HCT116 (cell line): Measurements from ENCODE around the gene TMEM47. TPM values are rescaled to one million over a fixed set of nuclear protein-coding genes. Genes with fewer than 3 reads are reported as not detected.

Experiments used
- ATAC-seq: fragments of 200-7000 bp; cut with Tn5 transposase; 2 replicates; pipeline ENCODE4 v1.9.1; 2020; ENCODE audit warnings: mild to moderate bottlenecking, moderate library complexity
- BruUV-seq: library from RNA; stranded (reverse); fragments of 400-500 nt; replicated peaks from 2 replicates; lab custom pipeline; 2021; lab: Mats Ljungman, UMichigan
- CTCF ChIA-PET: fragments of 300-600 bp; sonication (Branson Sonifier 250); formaldehyde crosslinking; loops from one replicate; lab custom pipeline; 2021; ENCODE audit warnings: antibody characterized with exemption; lab: Charles Lee
- POLR2A ChIA-PET: fragments of 300-600, 350-600 bp; sonication (Branson Sonifier 250); formaldehyde crosslinking; loops from one replicate; lab custom pipeline; 2021; ENCODE audit warnings: antibody characterized with exemption; lab: Charles Lee
- RAD21 ChIA-PET, 2 experiments: fragments of 300-600 bp; sonication (Branson Sonifier 250); formaldehyde crosslinking; loops; one replicate each; lab custom pipeline; 2023; ENCODE audit warnings: low total read pairs in 2 of 2; ENCODE audit not compliant: uncharacterized antibody in 2 of 2, unreplicated experiment in 2 of 2, low non-redundant PET in 1 of 2; lab: Charles Lee
- DNase-seq: peaks from one replicate; pipeline ENCODE4 v3.0.0-alpha.2; 2010; ENCODE audit warnings: low read depth, low spot score
- H2AFZ ChIP-seq: fragments of 200-600 bp; shearing (Covaris generic), sonication (generic); 2 replicates; pipeline ENCODE4 v1.6.1; 2017; ENCODE audit warnings: low read depth, mixed run types, mixed read lengths, antibody characterized with exemption, low read length; ENCODE audit not compliant: poor library complexity, severe bottlenecking
- H3K27ac ChIP-seq: 2 replicates; pipeline ENCODE4 v1.5.1; 2012; ENCODE audit warnings: low read depth, low read length
- H3K27me3 ChIP-seq: fragments of 200-600 bp; sonication (generic); 2 replicates; pipeline ENCODE4 v1.6.1; 2016; ENCODE audit warnings: mixed run types, low read length, mixed read lengths; ENCODE audit not compliant: insufficient read depth
- H3K36me3 ChIP-seq, 2 experiments: fragments of 200-500 bp in 1 of 2; fragments of 200-600 bp in 1 of 2; sonication (Bioruptor generic) in 1 of 2; sonication (generic) in 1 of 2; 2 replicates each; pipeline versions ENCODE4 v1.5.1 to v1.6.1; 2014 to 2016; ENCODE audit warnings: low read length in 2 of 2, inconsistent platforms in 1 of 2, mixed read lengths in 1 of 2, mixed run types in 1 of 2; ENCODE audit not compliant: insufficient read depth in 2 of 2, control insufficient read depth in 1 of 2
- H3K4me1 ChIP-seq, 2 experiments: fragments of 200-600 bp in 1 of 2; sonication (generic) in 1 of 2; 2 replicates each; pipeline versions ENCODE4 v1.5.1 to v1.6.1; 2012 to 2017; ENCODE audit warnings: low read length in 2 of 2, inconsistent platforms in 1 of 2, mild to moderate bottlenecking in 1 of 2, mixed read lengths in 1 of 2, mixed run types in 1 of 2, moderate library complexity in 1 of 2; ENCODE audit not compliant: insufficient read depth in 2 of 2, control insufficient read depth in 1 of 2
- H3K4me2 ChIP-seq: fragments of 200-600 bp; sonication (generic); 2 replicates; pipeline ENCODE4 v1.6.1; 2017; ENCODE audit warnings: mixed run types, low read length, mixed read lengths
- H3K4me3 ChIP-seq, 2 experiments: fragments of 200-600 bp in 1 of 2; sonication (generic) in 1 of 2; replicated peaks in 1 of 2; 2 replicates each; pipeline ENCODE4 v1.5.1; 2011 to 2016; ENCODE audit warnings: low read length in 2 of 2, control low read depth in 1 of 2, low read depth in 1 of 2, mild to moderate bottlenecking in 1 of 2, mixed read lengths in 1 of 2, mixed run types in 1 of 2
- H3K79me2 ChIP-seq: fragments of 200-600 bp; sonication (generic); 2 replicates; pipeline ENCODE4 v1.6.1; 2017; ENCODE audit warnings: mild to moderate bottlenecking, mixed run types, low read length, moderate library complexity, mixed read lengths; ENCODE audit not compliant: insufficient read depth
- H3K9ac ChIP-seq: fragments of 200-600 bp; sonication (generic); 2 replicates; pipeline ENCODE4 v1.6.1; 2016; ENCODE audit warnings: low read length, mixed read lengths
- H3K9me2 ChIP-seq: fragments of 200-600 bp; sonication (generic), shearing (Covaris generic); 2 replicates; pipeline ENCODE4 v1.6.1; 2017; ENCODE audit warnings: mixed run types, mild to moderate bottlenecking, moderate library complexity; ENCODE audit not compliant: insufficient read depth
- H3K9me3 ChIP-seq, 2 experiments: fragments of 200-500 bp in 1 of 2; fragments of 200-600 bp in 1 of 2; sonication (Bioruptor generic) in 1 of 2; sonication (generic) in 1 of 2; 2 replicates each; pipeline ENCODE4 v1.6.1; 2014 to 2017; ENCODE audit warnings: low read length in 2 of 2, mixed read lengths in 2 of 2, inconsistent platforms in 1 of 2, low read depth in 1 of 2, mild to moderate bottlenecking in 1 of 2, mixed run types in 1 of 2, moderate library complexity in 1 of 2; ENCODE audit not compliant: control insufficient read depth in 1 of 2, insufficient read depth in 1 of 2
- H4K20me1 ChIP-seq: fragments of 200-600 bp; sonication (generic), shearing (Covaris generic); 2 replicates; pipeline ENCODE4 v1.6.1; 2017; ENCODE audit warnings: mixed run types, mild to moderate bottlenecking, moderate library complexity; ENCODE audit not compliant: insufficient read depth
- CBX3 ChIP-seq: IDR thresholded peaks from 2 replicates; pipeline ENCODE4 v1.6.1; 2012; ENCODE audit warnings: low read depth
- ELF1 ChIP-seq: IDR thresholded peaks from 2 replicates; pipeline ENCODE4 v1.6.1; 2012; ENCODE audit warnings: low read depth, borderline replicate concordance
- EZH2 ChIP-seq: fragments of 200-600 bp; sonication (generic); IDR thresholded peaks from 2 replicates; pipeline ENCODE4 v1.6.1; 2017; ENCODE audit warnings: antibody characterized with exemption, mixed run types
- FOSL1 ChIP-seq: IDR thresholded peaks from 2 replicates; pipeline ENCODE4 v1.6.1; 2012; ENCODE audit warnings: low read depth
- YY1 ChIP-seq: IDR thresholded peaks from 2 replicates; pipeline ENCODE4 v1.6.1; 2011; ENCODE audit warnings: low read length, low read depth, moderate library complexity, mild to moderate bottlenecking; ENCODE audit not compliant: insufficient replicate concordance; ENCODE audit errors: extremely low read depth
- ZFX ChIP-seq: fragments of 450-650 bp; IDR thresholded peaks from 2 replicates; pipeline ENCODE4 v1.6.1; 2017
- intact Hi-C: fragments of 100-400 bp; cut with micrococcal nuclease; formaldehyde crosslinking; loops from 2 replicates; pipeline ENCODE4 v1.10.0; 2022
- total RNA-seq: library from RNA; stranded (reverse); gene quantifications from one replicate; pipeline ENCODE4 v1.2.1, GENCODE V29; 2021; ENCODE audit not compliant: unreplicated experiment
- TF ChIP-seq, protein P1 (sequence below): IDR thresholded peaks from 2 replicates; pipeline ENCODE4 v1.6.1; 2012; ENCODE audit warnings: low read depth
- TF ChIP-seq, protein P2 (sequence below): IDR thresholded peaks from 2 replicates; pipeline ENCODE4 v1.6.1; 2012
- TF ChIP-seq, protein P3 (sequence below): IDR thresholded peaks from 2 replicates; pipeline ENCODE4 v1.6.1; 2011; ENCODE audit warnings: mild to moderate bottlenecking, low read length, moderate library complexity; ENCODE audit not compliant: insufficient replicate concordance; ENCODE audit errors: extremely low read depth

The TMEM47 gene
- total RNA-seq, 1 experiment from 2014 or later, result 0.10 TPM

DNA sequence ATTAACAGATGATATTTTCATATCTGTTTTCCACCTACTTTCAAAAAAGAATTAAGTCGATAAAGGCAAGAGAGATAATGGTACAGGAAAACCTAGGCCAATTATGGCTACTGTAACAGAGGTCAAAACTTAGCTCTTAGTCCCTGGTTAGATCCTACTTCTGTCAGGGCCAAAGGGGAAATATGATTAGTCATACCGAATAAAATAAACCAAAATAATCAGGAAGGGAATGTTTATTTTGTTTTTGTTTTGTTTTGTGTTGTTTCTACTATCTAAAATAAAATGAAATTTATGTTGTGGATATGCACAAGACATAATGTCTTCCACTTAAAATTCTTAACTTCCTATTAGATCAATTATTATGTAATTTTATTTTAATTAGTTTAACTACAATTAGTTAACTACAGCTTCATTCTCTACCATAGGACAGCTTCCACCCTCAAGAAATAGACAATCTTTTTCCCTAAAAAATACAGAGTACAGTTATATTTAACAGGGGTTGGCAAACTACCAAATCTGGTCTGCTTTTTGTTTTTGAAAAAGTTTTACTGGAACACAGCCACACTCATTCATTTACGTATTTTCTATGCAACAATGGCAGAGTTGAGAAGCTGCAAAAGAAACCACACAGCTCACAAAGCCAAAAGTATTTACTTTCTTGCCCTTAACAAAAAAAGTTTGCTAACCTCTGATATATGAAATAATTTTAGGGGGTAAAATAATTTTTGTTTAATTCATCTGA is 25.4 kb downstream of the TMEM47 start (continued):
- TF ChIP-seq, protein P1, sequence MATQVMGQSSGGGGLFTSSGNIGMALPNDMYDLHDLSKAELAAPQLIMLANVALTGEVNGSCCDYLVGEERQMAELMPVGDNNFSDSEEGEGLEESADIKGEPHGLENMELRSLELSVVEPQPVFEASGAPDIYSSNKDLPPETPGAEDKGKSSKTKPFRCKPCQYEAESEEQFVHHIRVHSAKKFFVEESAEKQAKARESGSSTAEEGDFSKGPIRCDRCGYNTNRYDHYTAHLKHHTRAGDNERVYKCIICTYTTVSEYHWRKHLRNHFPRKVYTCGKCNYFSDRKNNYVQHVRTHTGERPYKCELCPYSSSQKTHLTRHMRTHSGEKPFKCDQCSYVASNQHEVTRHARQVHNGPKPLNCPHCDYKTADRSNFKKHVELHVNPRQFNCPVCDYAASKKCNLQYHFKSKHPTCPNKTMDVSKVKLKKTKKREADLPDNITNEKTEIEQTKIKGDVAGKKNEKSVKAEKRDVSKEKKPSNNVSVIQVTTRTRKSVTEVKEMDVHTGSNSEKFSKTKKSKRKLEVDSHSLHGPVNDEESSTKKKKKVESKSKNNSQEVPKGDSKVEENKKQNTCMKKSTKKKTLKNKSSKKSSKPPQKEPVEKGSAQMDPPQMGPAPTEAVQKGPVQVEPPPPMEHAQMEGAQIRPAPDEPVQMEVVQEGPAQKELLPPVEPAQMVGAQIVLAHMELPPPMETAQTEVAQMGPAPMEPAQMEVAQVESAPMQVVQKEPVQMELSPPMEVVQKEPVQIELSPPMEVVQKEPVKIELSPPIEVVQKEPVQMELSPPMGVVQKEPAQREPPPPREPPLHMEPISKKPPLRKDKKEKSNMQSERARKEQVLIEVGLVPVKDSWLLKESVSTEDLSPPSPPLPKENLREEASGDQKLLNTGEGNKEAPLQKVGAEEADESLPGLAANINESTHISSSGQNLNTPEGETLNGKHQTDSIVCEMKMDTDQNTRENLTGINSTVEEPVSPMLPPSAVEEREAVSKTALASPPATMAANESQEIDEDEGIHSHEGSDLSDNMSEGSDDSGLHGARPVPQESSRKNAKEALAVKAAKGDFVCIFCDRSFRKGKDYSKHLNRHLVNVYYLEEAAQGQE, result no peak
- TF ChIP-seq ELF1, result no peak

- H3K4me3 ChIP-seq, result no peak overlapping the region
- H3K9ac ChIP-seq, result no peak overlapping the region
- H3K9me2 ChIP-seq, result no peaks in the 10 kb centered on the region
- ChIA-PET CTCF (no interaction called here), RAD21 (no interaction called here), POLR2A (no interaction called here)
- H3K9me3 ChIP-seq, result no peaks in the 10 kb centered on the region
- no peak for TF ChIP-seq YY1
- TF ChIP-seq FOSL1, result no peak
- TF ChIP-seq ZFX, result no peak
- TF ChIP-seq EZH2, result no peak
- TF ChIP-seq, protein P2, sequence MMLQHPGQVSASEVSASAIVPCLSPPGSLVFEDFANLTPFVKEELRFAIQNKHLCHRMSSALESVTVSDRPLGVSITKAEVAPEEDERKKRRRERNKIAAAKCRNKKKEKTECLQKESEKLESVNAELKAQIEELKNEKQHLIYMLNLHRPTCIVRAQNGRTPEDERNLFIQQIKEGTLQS, result no peak
- TF ChIP-seq, protein P3, sequence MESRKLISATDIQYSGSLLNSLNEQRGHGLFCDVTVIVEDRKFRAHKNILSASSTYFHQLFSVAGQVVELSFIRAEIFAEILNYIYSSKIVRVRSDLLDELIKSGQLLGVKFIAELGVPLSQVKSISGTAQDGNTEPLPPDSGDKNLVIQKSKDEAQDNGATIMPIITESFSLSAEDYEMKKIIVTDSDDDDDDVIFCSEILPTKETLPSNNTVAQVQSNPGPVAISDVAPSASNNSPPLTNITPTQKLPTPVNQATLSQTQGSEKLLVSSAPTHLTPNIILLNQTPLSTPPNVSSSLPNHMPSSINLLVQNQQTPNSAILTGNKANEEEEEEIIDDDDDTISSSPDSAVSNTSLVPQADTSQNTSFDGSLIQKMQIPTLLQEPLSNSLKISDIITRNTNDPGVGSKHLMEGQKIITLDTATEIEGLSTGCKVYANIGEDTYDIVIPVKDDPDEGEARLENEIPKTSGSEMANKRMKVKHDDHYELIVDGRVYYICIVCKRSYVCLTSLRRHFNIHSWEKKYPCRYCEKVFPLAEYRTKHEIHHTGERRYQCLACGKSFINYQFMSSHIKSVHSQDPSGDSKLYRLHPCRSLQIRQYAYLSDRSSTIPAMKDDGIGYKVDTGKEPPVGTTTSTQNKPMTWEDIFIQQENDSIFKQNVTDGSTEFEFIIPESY, result no peak
- TF ChIP-seq CBX3, result no peak
- no peaks in the 10 kb centered on the region for H3K27me3 ChIP-seq
- intact Hi-C loops, result no loop called here
- no peak overlapping the region for H3K4me2 ChIP-seq
- H3K4me1 ChIP-seq, result no peaks in the 10 kb centered on the region
- no peak for ATAC-seq
- no TSS peak for BruUV-seq
- no peaks in the 10 kb centered on the region for H3K79me2 ChIP-seq
- no peak overlapping the region for H2AFZ ChIP-seq
- no peak overlapping the region for H3K27ac ChIP-seq
- H4K20me1 ChIP-seq, result no peaks in the 10 kb centered on the region
- no peaks in the 10 kb centered on the region for H3K36me3 ChIP-seq
- DNase-seq, result no peak
Measured at GRCh38 chrX:34629572-34629971, 27.5 kb downstream of the TMEM47 start.
